ENCODE results near the gene HNMT.

Gene HNMT

DNA sequence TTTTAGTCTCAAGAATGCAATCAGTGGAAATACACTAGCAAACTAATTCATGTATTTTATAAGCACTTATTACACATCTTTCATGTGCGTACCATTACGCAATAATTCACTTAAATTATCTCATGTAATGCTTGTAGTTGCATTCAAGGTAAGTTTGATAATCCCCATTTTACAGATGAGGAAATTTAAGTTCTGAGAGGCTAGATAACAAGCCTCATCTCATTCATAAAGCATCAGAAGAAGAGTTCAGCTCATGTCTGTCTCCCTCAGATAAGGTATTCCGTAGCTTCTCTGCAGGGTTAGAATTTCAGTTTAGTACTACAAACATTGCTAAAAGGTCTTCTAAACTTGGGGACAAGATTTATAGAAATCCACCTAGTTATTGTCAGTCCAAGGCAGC, 47.8 kb downstream of the HNMT start:
- DNase-seq (ENCODE audit: low read depth): no peak

- DNase-seq (ENCODE audit: low read depth): no peak
Measured at GRCh38 chr2:138012968-138013367, 48.7 kb downstream of the HNMT start.

DNA sequence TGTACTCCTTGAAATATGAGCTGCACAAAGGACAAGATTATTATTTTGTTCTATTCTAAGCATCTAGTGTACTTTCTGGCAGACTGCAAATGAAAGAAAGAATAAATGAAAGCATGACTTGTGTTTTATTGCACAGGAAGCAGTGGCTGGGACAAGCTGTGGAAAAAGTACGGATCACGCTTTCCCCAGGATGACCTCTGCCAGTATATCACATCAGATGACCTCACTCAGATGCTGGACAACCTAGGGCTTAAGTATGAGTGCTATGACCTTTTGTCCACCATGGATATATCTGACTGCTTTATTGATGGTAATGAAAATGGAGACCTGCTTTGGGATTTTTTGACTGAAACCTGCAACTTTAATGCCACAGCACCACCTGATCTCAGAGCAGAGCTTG, 49.4 kb downstream of the HNMT start:
- no peak for DNase-seq (ENCODE audit: low read depth)

GRCh38 chr2:138015494-138015893, 51.2 kb downstream of the HNMT start:
- no peak for DNase-seq (ENCODE audit: low read depth)

GRCh38 chr2:138016351-138017087, 52.2 kb downstream of the HNMT start:
- no peak for DNase-seq (ENCODE audit: low read depth)

DNA sequence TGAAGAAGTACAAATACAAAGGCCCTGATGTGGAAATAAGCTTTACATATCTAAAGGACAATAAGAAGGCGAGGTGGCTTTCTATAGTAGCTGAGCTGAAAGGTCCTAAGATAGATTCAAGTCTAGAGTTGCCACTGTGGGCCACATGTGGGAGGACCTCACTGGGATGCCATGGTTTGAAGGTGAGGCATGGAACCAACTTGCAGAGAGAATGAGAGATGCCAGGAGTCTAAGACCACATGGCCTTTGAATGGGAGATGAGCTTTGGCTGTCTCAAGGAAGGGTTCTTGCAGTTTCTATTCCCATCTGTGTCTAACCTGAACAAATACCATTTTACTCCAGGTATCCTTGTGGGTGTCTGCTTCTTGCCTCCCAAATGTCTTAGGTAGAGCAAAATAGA, 53.6 kb downstream of the HNMT start:
- no peak for DNase-seq (ENCODE audit: low read depth)

- DNase-seq (ENCODE audit: low read depth): no peak
Measured at GRCh38 chr2:138018866-138019688, 54.8 kb downstream of the HNMT start.

- DNase-seq (ENCODE audit: low read depth): no peak
Measured at GRCh38 chr2:138020432-138020831, 56.2 kb downstream of the HNMT start.

DNA sequence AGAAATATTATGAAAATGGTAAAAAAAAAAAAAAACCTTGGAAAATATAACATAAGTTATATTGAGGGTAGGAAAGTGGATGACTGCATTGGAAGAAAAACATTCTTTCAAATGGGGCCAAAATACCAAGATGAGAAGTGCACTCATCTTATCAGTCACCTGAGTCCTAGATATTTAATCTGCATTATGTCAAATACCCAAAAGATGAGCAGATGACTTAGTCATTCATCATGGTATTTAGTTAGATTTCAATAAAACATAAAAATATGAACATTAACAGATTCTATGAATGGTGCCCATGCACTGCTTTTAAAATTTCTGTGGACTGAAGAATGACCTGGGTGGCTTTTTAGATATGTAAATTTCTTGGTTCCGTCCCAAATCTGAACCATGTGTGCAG, 56.9 kb downstream of the HNMT start:
- no peak for DNase-seq (ENCODE audit: low read depth)

GRCh38 chr2:138023298-138023697, 59.0 kb downstream of the HNMT start:
- no peak for DNase-seq (ENCODE audit: low read depth)

DNA sequence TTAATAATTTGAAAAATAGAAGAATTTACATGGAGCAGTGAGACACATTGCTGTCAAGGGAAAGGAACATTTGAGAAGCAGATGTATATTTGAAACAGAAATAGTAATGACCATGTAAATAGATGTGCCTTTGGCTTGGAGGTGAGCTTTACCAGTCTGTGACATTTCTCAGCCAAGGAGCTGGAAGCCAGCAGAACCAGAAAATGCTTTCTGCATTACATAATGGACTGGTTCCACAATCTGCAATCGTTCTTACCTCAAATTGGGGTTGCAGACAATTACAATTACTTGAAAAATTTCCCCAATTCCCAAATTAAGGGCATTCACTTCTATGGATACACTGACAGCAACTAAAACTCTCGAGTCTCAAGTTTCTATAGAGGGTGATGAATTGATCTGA, 59.7 kb downstream of the HNMT start:
- DNase-seq (ENCODE audit: low read depth): no peak

- no peak for DNase-seq (ENCODE audit: low read depth)
Measured at GRCh38 chr2:138026111-138027020, 62.1 kb downstream of the HNMT start.

DNA sequence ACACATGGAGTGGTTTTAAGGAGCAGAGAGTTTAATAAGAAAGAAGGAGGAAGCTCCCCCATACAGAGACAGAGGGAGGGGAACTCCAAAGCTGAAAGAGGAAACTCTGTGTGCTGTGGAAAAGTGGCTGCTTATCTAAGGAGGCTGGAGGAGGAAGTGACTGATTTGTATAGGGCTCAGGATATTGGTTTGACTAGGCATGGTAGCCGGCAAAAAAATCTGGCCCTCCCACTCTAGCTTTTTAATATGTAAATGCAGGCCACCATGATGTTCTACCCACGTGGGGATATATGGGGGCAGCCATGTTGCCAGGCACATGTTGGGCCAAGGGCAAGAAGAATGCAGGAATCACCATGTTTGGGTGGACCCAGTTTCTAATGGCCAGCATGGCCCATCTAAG, 64.3 kb downstream of the HNMT start:
- DNase-seq (ENCODE audit: low read depth): no peak

- peak; percentile 8 for DNase-seq (ENCODE audit: low read depth)
Measured at GRCh38 chr2:138029276-138029675, 65.0 kb downstream of the HNMT start.

DNA sequence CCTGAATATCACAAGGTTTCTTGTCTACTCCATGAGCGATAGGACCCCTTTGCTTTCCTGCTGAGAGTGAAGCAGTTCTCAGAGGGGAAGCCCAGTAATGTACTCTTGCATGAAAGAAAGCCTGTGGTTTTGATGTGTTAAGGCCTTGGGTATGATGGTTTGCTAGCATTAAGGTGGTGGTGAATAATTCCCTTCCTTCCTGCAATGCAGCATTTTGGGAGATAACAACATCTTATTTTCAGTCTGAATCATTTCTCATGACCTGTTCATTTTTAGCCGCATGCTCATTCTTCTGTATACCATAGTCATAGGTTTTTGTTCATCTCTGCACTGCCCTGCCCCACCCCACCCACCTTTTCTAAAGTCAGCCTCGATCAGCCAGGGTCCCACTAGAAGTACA, 66.2 kb downstream of the HNMT start:
- peak; percentile 77 for DNase-seq (ENCODE audit: low read depth)

GRCh38 chr2:138032334-138032733, 68.1 kb downstream of the HNMT start:
- DNase-seq (ENCODE audit: low read depth): no peak

GRCh38 chr2:138034536-138034935, 70.3 kb downstream of the HNMT start:
- DNase-seq (ENCODE audit: low read depth): no peak

GRCh38 chr2:138035608-138036217, 71.4 kb downstream of the HNMT start:
- DNase-seq (ENCODE audit: low read depth): no peak

DNA sequence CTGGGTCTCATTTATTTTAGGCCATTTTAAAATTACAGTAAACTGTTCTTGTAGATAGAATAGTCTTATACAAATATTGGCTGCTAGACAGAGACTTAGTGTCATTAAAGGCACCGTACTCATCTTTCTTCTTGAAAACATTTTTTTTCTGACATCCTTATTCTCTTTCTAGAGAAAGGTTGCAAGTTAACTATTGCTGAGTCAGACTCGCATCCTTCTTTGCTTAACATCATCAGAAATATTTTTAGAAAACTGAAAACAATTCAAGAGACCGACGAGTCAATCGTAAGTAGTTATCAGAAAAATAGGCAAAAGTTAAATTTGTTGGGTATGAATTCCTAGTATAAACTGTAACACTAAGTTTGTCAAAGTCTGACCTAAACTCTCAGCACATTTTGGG, 72.2 kb downstream of the HNMT start:
- DNase-seq (ENCODE audit: low read depth): no peak

DNA sequence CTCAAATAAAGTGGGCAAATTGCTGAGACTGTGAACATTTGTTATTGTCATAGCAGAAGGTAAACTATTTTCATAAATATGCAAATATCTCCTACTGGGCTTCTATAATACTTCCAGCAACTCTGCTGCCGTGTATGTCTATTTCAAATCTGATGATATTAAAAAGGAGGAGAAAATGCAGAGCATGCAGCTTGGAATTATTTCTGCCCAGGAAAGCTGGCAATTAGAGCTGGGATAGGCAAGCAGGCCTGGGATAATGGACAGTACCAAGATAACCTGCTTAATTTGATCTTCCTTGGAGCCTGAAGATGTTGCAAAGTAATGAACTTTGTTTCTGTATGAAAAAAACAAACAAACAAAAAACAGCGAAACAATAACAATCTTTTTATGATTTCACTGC, 72.8 kb downstream of the HNMT start:
- DNase-seq (ENCODE audit: low read depth): no peak

- no peak for DNase-seq (ENCODE audit: low read depth)
Measured at GRCh38 chr2:138040616-138041015, 76.3 kb downstream of the HNMT start.

- no peak for DNase-seq (ENCODE audit: low read depth)
Measured at GRCh38 chr2:138042311-138042710, 78.0 kb downstream of the HNMT start.
